ENCODE measurements around the gene SLC9A9.

SLC9A9 gene

DNA sequence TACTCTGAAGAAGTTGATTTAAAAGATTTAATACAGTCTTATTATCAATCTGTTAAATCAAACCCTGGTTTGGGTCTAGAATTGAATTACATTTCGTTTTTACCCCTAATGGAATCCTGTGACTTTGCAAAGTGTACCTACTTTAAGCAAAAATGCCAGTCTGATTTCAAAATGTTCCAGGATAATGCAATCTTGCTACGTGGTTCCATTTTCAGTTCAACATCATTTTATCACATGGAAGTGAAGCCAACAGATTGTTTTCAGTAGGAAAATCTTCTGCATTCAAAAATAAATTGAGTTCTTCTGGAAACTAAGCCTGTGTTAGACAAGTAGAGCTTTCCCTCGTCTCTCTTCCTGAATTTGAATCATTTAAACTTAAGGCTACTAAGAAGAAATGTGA lies 372.3 kb downstream of the SLC9A9 start:
- Histone ChIP-seq H3K18ac (ENCODE audit: low read length) (no peak overlapping the region), H3K79me1 (ENCODE audit: low read length) (no peaks in the 10 kb centered on the region), H3K4me2 (ENCODE audit: low read length) (no peak overlapping the region), H3K27me3 (ENCODE audit: insufficient read depth, low read length, poor library complexity) (no peaks in the 10 kb centered on the region), H3K4ac (ENCODE audit: low read depth, low read length) (no peak overlapping the region), H2BK5ac (ENCODE audit: low read length) (no peak overlapping the region), H3K56ac (ENCODE audit: low read length) (no peak overlapping the region), H3K36me3 (ENCODE audit: control insufficient read depth, insufficient read depth, low read length) (no peaks in the 10 kb centered on the region), H3K23ac (ENCODE audit: low read length) (no peak overlapping the region), H3K4me1 (ENCODE audit: control insufficient read depth, low read depth, low read length) (no peaks in the 10 kb centered on the region), H2BK120ac (ENCODE audit: low read depth, low read length) (no peak overlapping the region), H4K5ac (ENCODE audit: low read length) (no peak overlapping the region), H3K27ac (ENCODE audit: low read depth, low read length) (no peak overlapping the region), H2BK15ac (replicated peaks; ENCODE audit: low read depth) (no peak overlapping the region), H3K9ac (ENCODE audit: low read length) (no peak overlapping the region), H3K79me2 (ENCODE audit: control insufficient read depth, insufficient read depth, low read length) (no peaks in the 10 kb centered on the region), H3K4me3 (ENCODE audit: low read length) (no peak overlapping the region), H4K8ac (ENCODE audit: low read depth, low read length) (no peak overlapping the region), H2AK5ac (ENCODE audit: low read length) (no peak overlapping the region)
- DNase-seq, result no peak
- WGBS (ENCODE audit: extremely low coverage, insufficient coverage, low lambda C conversion rate), result no CpG with 5 or more reads among the region's 3 CpGs

DNA sequence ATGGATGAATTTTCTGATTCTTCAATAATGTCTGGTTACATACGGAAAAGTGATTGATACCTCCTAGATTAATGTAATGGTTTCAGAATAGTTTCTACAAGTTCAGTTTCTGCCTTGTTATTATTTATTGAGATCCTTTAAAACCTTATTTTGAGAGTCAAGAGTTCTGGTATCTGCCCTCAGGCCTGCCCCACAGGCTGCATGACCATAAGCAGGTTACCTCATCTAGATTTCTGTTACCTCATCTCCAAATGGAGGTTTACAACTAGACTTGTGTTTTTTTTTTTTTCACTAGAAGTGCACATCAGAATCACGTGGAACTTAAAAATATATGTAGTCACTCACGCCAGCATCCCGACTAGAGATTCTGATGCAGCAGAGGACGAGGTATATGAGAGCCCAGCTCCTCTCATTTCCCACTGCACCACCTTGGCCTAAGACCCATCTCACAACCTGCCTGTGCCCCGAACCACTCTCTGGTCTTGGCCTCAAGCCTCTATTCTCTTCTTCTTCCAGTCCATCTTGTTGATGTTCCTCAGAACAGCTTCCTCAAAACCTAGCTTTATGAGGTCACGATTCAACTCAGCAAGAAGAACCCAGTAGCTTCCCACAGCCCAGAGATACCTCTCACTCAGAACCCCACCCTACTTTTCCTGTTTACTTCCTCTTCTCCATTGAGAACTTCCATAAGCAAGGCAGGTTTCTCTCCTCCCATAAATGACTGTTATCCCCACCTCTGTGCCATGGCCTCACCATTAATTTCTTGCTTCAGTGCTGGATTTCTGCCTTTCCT lies 375.3 kb downstream of the SLC9A9 start:
- Histone ChIP-seq H3K4me3 (ENCODE audit: low read length) (no peak overlapping the region), H2AK5ac (ENCODE audit: low read length) (no peak overlapping the region), H2BK120ac (ENCODE audit: low read depth, low read length) (no peak overlapping the region), H3K36me3 (ENCODE audit: control insufficient read depth, insufficient read depth, low read length) (no peaks in the 10 kb centered on the region), H3K27ac (ENCODE audit: low read depth, low read length) (no peak overlapping the region), H3K27me3 (ENCODE audit: insufficient read depth, low read length, poor library complexity) (no peaks in the 10 kb centered on the region), H3K56ac (ENCODE audit: low read length) (no peak overlapping the region), H4K5ac (ENCODE audit: low read length) (no peak overlapping the region), H3K9ac (ENCODE audit: low read length) (no peak overlapping the region), H2BK5ac (ENCODE audit: low read length) (no peak overlapping the region), H4K8ac (ENCODE audit: low read depth, low read length) (no peak overlapping the region), H3K18ac (ENCODE audit: low read length) (no peak overlapping the region), H3K4me1 (ENCODE audit: control insufficient read depth, low read depth, low read length) (no peaks in the 10 kb centered on the region), H3K79me1 (ENCODE audit: low read length) (no peaks in the 10 kb centered on the region), H2BK15ac (replicated peaks; ENCODE audit: low read depth) (no peak overlapping the region), H3K4ac (ENCODE audit: low read depth, low read length) (no peak overlapping the region), H3K79me2 (ENCODE audit: control insufficient read depth, insufficient read depth, low read length) (no peaks in the 10 kb centered on the region), H3K4me2 (ENCODE audit: low read length) (no peak overlapping the region), H3K23ac (ENCODE audit: low read length) (no peak overlapping the region)
- no peak for DNase-seq
- WGBS (ENCODE audit: extremely low coverage, insufficient coverage, low lambda C conversion rate), result no CpG with 5 or more reads among the region's 7 CpGs

DNA sequence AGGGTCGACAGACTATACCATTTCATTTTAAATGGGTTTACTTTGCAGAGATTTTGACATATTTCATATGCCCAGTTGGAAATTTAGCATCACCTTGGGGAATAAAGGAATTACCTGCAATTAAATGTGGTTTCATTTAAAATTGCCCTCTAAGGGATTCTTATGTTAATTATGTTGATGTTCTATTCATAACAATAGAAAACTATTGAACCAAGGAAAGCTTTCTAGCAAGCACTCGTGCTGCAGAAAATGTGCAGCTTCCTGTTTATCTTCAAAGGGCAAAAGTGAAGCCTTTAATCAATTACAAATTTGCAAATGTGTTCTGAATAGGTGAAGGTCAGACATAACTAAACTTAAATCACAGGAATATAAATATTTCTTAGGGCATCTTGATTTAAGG lies 376.6 kb downstream of the SLC9A9 start:
- no peak overlapping the region for H3K4me2 ChIP-seq (ENCODE audit: low read length)
- H3K27me3 ChIP-seq (ENCODE audit: insufficient read depth, low read length, poor library complexity), result no peaks in the 10 kb centered on the region
- no peak overlapping the region for H3K23ac ChIP-seq (ENCODE audit: low read length)
- H3K56ac ChIP-seq (ENCODE audit: low read length), result no peak overlapping the region
- H2AK5ac ChIP-seq (ENCODE audit: low read length), result no peak overlapping the region
- no peak overlapping the region for H3K18ac ChIP-seq (ENCODE audit: low read length)
- H3K4ac ChIP-seq (ENCODE audit: low read depth, low read length), result no peak overlapping the region
- no peak overlapping the region for H4K5ac ChIP-seq (ENCODE audit: low read length)
- no peak overlapping the region for H2BK5ac ChIP-seq (ENCODE audit: low read length)
- no peak overlapping the region for H4K8ac ChIP-seq (ENCODE audit: low read depth, low read length)
- H2BK120ac ChIP-seq (ENCODE audit: low read depth, low read length), result no peak overlapping the region
- no peak overlapping the region for H3K27ac ChIP-seq (ENCODE audit: low read depth, low read length)
- no peaks in the 10 kb centered on the region for H3K79me2 ChIP-seq (ENCODE audit: control insufficient read depth, insufficient read depth, low read length)
- H3K4me1 ChIP-seq (ENCODE audit: control insufficient read depth, low read depth, low read length), result no peaks in the 10 kb centered on the region
- no peak overlapping the region for H2BK15ac ChIP-seq (replicated peaks; ENCODE audit: low read depth)
- no CpG with 5 or more reads among the region's 2 CpGs for WGBS (ENCODE audit: extremely low coverage, insufficient coverage, low lambda C conversion rate)
- H3K79me1 ChIP-seq (ENCODE audit: low read length), result no peaks in the 10 kb centered on the region
- no peak overlapping the region for H3K9ac ChIP-seq (ENCODE audit: low read length)
- H3K36me3 ChIP-seq (ENCODE audit: control insufficient read depth, insufficient read depth, low read length), result no peaks in the 10 kb centered on the region
- H3K4me3 ChIP-seq (ENCODE audit: low read length), result no peak overlapping the region
- no peak for DNase-seq

DNA sequence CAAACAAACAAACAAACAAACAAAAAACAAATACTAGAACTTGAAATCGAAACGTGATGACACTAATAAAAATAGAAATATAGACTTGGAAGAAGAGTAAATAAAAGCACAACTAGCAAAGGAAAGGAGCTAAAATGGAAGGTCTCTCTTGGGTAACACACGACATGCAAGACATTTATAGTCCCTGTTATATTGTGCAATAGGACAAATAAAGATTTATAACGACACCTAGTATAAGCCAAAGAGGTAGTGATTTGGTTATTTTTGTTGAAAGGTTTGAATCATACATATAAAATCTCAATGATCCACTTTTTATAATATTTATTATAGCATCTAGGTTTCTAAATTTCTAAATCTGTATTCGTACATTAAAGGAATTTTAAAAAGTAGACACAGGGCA lies 379.1 kb downstream of the SLC9A9 start:
- no peak overlapping the region for H2BK120ac ChIP-seq (ENCODE audit: low read depth, low read length)
- no peaks in the 10 kb centered on the region for H3K4me1 ChIP-seq (ENCODE audit: control insufficient read depth, low read depth, low read length)
- H3K9ac ChIP-seq (ENCODE audit: low read length), result no peak overlapping the region
- H3K4me3 ChIP-seq (ENCODE audit: low read length), result no peak overlapping the region
- no CpG with 5 or more reads among the region's 5 CpGs for WGBS (ENCODE audit: extremely low coverage, insufficient coverage, low lambda C conversion rate)
- H3K18ac ChIP-seq (ENCODE audit: low read length), result no peak overlapping the region
- H2BK15ac ChIP-seq (replicated peaks; ENCODE audit: low read depth), result no peak overlapping the region
- no peak overlapping the region for H4K5ac ChIP-seq (ENCODE audit: low read length)
- no peaks in the 10 kb centered on the region for H3K27me3 ChIP-seq (ENCODE audit: insufficient read depth, low read length, poor library complexity)
- no peak overlapping the region for H3K27ac ChIP-seq (ENCODE audit: low read depth, low read length)
- no peaks in the 10 kb centered on the region for H3K36me3 ChIP-seq (ENCODE audit: control insufficient read depth, insufficient read depth, low read length)
- H2BK5ac ChIP-seq (ENCODE audit: low read length), result no peak overlapping the region
- H4K8ac ChIP-seq (ENCODE audit: low read depth, low read length), result no peak overlapping the region
- H3K79me1 ChIP-seq (ENCODE audit: low read length), result no peaks in the 10 kb centered on the region
- no peak overlapping the region for H3K4me2 ChIP-seq (ENCODE audit: low read length)
- no peak for DNase-seq
- no peak overlapping the region for H3K56ac ChIP-seq (ENCODE audit: low read length)
- H3K23ac ChIP-seq (ENCODE audit: low read length), result no peak overlapping the region
- H2AK5ac ChIP-seq (ENCODE audit: low read length), result no peak overlapping the region
- H3K4ac ChIP-seq (ENCODE audit: low read depth, low read length), result no peak overlapping the region
- no peaks in the 10 kb centered on the region for H3K79me2 ChIP-seq (ENCODE audit: control insufficient read depth, insufficient read depth, low read length)

DNA sequence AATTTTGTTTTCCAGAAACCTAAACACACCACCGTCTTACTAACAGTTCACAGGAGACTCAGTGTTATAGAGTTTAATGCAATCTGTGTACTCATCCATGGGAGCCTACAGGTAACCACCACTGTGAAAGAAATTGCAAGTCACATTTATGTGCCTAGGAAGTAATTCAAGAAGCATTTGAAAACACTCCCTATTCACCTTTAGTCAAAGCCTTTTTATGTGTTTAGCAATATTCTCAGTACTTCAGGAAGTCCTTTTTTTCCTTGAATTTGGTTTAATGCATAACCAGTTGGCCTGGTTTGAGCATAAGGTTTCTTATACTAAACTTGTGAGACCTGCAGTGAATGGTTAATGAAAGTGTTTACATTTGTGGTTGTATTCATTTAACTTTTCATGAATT lies 382.6 kb downstream of the SLC9A9 start:
- no peak overlapping the region for H3K56ac ChIP-seq (ENCODE audit: low read length)
- WGBS (ENCODE audit: extremely low coverage, insufficient coverage, low lambda C conversion rate), result no CpG with 5 or more reads among the region's 1 CpG

DNA sequence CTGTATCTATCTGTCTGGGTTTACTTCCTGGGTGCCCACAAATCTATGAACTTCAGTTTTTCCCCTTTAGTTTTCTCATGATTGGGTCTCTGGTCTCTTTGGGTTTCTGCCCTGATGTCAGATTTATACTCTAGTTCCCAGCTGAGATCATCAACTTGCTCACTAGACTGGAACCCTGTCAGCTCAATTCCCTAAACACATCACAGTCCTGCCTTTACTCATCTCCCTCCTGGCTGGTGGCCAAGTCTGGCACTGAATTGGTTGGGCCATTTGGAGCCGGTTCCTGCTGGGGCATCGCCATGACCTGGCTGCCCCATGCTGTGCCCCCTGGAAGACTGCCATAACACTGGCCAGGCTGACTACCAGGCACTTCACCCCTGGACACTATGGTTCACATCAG lies 383.4 kb downstream of the SLC9A9 start:
- Histone ChIP-seq H3K4me2 (ENCODE audit: low read length) (no peak overlapping the region), H3K9ac (ENCODE audit: low read length) (no peak overlapping the region), H4K8ac (ENCODE audit: low read depth, low read length) (no peak overlapping the region), H2AK5ac (ENCODE audit: low read length) (no peak overlapping the region), H4K5ac (ENCODE audit: low read length) (no peak overlapping the region), H3K36me3 (ENCODE audit: control insufficient read depth, insufficient read depth, low read length) (no peaks in the 10 kb centered on the region), H3K79me1 (ENCODE audit: low read length) (no peaks in the 10 kb centered on the region), H3K27ac (ENCODE audit: low read depth, low read length) (no peak overlapping the region), H3K4ac (ENCODE audit: low read depth, low read length) (no peak overlapping the region), H2BK5ac (ENCODE audit: low read length) (no peak overlapping the region), H3K23ac (ENCODE audit: low read length) (no peak overlapping the region), H3K79me2 (ENCODE audit: control insufficient read depth, insufficient read depth, low read length) (no peaks in the 10 kb centered on the region), H3K56ac (ENCODE audit: low read length) (no peak overlapping the region), H3K27me3 (ENCODE audit: insufficient read depth, low read length, poor library complexity) (no peaks in the 10 kb centered on the region), H3K18ac (ENCODE audit: low read length) (no peak overlapping the region), H2BK15ac (replicated peaks; ENCODE audit: low read depth) (no peak overlapping the region), H3K4me1 (ENCODE audit: control insufficient read depth, low read depth, low read length) (no peaks in the 10 kb centered on the region), H2BK120ac (ENCODE audit: low read depth, low read length) (no peak overlapping the region), H3K4me3 (ENCODE audit: low read length) (no peak overlapping the region)
- DNase-seq, result no peak
- no CpG with 5 or more reads among the region's 2 CpGs for WGBS (ENCODE audit: extremely low coverage, insufficient coverage, low lambda C conversion rate)

More for the DNA sequence above, 382.6 kb downstream of the SLC9A9 start:
- Histone ChIP-seq H2BK15ac (replicated peaks; ENCODE audit: low read depth) (no peak overlapping the region), H3K4me2 (ENCODE audit: low read length) (no peak overlapping the region), H3K36me3 (ENCODE audit: control insufficient read depth, insufficient read depth, low read length) (no peaks in the 10 kb centered on the region), H3K27me3 (ENCODE audit: insufficient read depth, low read length, poor library complexity) (no peaks in the 10 kb centered on the region), H2AK5ac (ENCODE audit: low read length) (no peak overlapping the region), H3K4me1 (ENCODE audit: control insufficient read depth, low read depth, low read length) (no peaks in the 10 kb centered on the region), H3K79me1 (ENCODE audit: low read length) (no peaks in the 10 kb centered on the region), H4K8ac (ENCODE audit: low read depth, low read length) (no peak overlapping the region), H3K4me3 (ENCODE audit: low read length) (no peak overlapping the region), H3K4ac (ENCODE audit: low read depth, low read length) (no peak overlapping the region), H3K27ac (ENCODE audit: low read depth, low read length) (no peak overlapping the region), H3K79me2 (ENCODE audit: control insufficient read depth, insufficient read depth, low read length) (no peaks in the 10 kb centered on the region), H2BK5ac (ENCODE audit: low read length) (no peak overlapping the region), H3K18ac (ENCODE audit: low read length) (no peak overlapping the region), H3K9ac (ENCODE audit: low read length) (no peak overlapping the region), H3K23ac (ENCODE audit: low read length) (no peak overlapping the region), H4K5ac (ENCODE audit: low read length) (no peak overlapping the region), H2BK120ac (ENCODE audit: low read depth, low read length) (no peak overlapping the region)
- no peak for DNase-seq
